ENCODE data around the gene ZNF850.

The ZNF850 gene

DNA sequence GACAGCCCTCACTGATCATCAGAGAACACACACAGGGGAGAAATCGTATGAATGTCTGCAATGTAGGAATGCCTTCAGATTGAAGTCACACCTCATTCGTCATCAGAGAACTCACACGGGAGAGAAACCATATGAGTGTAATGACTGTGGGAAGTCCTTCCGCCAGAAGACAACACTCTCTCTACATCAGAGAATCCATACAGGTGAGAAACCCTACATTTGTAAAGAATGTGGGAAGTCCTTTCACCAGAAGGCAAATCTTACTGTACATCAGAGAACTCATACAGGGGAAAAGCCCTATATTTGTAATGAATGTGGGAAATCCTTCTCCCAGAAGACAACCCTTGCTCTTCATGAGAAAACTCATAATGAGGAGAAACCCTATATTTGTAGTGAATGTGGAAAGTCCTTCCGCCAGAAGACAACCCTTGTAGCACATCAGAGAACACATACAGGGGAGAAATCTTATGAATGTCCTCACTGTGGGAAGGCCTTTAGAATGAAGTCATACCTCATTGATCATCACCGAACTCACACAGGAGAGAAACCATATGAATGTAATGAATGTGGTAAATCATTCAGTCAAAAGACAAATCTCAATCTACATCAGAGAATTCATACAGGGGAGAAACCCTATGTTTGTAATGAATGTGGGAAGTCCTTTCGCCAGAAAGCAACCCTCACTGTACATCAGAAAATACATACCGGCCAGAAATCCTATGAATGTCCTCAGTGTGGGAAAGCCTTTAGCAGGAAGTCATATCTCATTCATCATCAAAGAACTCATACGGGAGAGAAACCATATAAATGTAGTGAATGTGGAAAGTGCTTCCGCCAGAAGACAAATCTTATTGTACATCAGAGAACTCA is 52.7 kb downstream of the ZNF850 start (continued):
- TF ChIP-seq ZNF416 (tag by site-specific recombination; IDR thresholded peaks at IDR 0.05) (no peak), ZNF544 (tag by site-specific recombination; IDR thresholded peaks at IDR 0.05) (0 out of 2 replicates have a peak, but pooled peaks have one; percentile 43), ZNF600 (tag by site-specific recombination; IDR thresholded peaks at IDR 0.05) (no peak), ZNF677 (tag by site-specific recombination; IDR thresholded peaks at IDR 0.05) (no peak), ZNF626 (tag by site-specific recombination; IDR thresholded peaks at IDR 0.05) (peak; percentile 71; the same call in 1 of the 2 replicates), ZNF501 (tag by site-specific recombination; IDR thresholded peaks at IDR 0.05) (0 out of 2 replicates have a peak, but pooled peaks have one; percentile 19), ZBTB8A (tag by site-specific recombination; IDR thresholded peaks at IDR 0.05) (no peak), ZNF248 (tag by site-specific recombination; IDR thresholded peaks at IDR 0.05) (no peak)
- TF ChIP-seq, protein P1, sequence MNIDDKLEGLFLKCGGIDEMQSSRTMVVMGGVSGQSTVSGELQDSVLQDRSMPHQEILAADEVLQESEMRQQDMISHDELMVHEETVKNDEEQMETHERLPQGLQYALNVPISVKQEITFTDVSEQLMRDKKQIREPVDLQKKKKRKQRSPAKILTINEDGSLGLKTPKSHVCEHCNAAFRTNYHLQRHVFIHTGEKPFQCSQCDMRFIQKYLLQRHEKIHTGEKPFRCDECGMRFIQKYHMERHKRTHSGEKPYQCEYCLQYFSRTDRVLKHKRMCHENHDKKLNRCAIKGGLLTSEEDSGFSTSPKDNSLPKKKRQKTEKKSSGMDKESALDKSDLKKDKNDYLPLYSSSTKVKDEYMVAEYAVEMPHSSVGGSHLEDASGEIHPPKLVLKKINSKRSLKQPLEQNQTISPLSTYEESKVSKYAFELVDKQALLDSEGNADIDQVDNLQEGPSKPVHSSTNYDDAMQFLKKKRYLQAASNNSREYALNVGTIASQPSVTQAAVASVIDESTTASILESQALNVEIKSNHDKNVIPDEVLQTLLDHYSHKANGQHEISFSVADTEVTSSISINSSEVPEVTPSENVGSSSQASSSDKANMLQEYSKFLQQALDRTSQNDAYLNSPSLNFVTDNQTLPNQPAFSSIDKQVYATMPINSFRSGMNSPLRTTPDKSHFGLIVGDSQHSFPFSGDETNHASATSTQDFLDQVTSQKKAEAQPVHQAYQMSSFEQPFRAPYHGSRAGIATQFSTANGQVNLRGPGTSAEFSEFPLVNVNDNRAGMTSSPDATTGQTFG (tag by site-specific recombination; IDR thresholded peaks at IDR 0.05; ENCODE audit: borderline replicate concordance): no peak
- TF ChIP-seq, protein P2, sequence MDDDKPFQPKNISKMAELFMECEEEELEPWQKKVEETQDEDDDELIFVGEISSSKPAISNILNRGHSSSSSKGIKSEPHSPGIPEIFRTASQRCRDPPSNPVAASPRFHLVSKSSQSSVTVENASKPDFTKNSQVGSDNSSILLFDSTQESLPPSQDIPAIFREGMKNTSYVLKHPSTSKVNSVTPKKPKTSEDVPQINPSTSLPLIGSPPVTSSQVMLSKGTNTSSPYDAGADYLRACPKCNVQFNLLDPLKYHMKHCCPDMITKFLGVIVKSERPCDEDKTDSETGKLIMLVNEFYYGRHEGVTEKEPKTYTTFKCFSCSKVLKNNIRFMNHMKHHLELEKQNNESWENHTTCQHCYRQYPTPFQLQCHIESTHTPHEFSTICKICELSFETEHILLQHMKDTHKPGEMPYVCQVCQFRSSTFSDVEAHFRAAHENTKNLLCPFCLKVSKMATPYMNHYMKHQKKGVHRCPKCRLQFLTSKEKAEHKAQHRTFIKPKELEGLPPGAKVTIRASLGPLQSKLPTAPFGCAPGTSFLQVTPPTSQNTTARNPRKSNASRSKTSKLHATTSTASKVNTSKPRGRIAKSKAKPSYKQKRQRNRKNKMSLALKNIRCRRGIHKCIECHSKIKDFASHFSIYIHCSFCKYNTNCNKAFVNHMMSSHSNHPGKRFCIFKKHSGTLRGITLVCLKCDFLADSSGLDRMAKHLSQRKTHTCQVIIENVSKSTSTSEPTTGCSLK (tag by site-specific recombination; IDR thresholded peaks at IDR 0.05): 0 out of 2 replicates have a peak, but pooled peaks have one; percentile 61

DNA sequence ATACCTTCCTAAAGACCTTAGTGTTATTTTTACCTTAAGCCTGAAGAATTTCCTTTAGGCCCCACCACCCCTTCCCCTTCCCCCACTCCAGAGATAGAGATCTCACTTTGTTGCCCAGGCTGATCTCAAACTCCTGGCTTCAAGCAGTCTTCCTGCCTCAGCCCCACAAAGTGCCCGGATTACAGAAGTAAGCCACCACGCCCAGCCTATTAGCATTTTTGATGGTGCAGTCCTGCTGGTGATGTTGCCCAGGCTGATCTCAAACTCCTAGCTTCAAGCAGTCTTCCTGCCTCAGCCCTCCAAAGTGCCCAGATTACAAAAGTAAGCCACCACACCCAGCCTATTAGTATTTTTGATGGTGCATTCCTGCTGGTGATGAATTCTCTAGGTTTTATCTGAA is 63.2 kb downstream of the ZNF850 start:
- no peak overlapping the region for H3K4me3 ChIP-seq (ENCODE audit: low read depth, low read length)
- H3K36me3 ChIP-seq (ENCODE audit: control insufficient read depth in 2 of 2, insufficient read depth in 1 of 2, low read length in 2 of 2): peaks cover 83 to 98% of the 10 kb centered on the region in 2 experiments
- no peak overlapping the region for H3K27ac ChIP-seq (ENCODE audit: extremely low read depth, low read depth, low read length)
- TF ChIP-seq ZNF76 (tag by site-specific recombination; IDR thresholded peaks at IDR 0.05; ENCODE audit: borderline replicate concordance, low read depth): no peak
- TF ChIP-seq, protein P3, sequence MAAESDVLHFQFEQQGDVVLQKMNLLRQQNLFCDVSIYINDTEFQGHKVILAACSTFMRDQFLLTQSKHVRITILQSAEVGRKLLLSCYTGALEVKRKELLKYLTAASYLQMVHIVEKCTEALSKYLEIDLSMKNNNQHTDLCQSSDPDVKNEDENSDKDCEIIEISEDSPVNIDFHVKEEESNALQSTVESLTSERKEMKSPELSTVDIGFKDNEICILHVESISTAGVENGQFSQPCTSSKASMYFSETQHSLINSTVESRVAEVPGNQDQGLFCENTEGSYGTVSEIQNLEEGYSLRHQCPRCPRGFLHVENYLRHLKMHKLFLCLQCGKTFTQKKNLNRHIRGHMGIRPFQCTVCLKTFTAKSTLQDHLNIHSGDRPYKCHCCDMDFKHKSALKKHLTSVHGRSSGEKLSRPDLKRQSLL (tag by site-specific recombination; IDR thresholded peaks at IDR 0.05): no peak
- no peak for TF ChIP-seq ZNF768 (tag by site-specific recombination; IDR thresholded peaks at IDR 0.05)
- TF ChIP-seq, protein P4, sequence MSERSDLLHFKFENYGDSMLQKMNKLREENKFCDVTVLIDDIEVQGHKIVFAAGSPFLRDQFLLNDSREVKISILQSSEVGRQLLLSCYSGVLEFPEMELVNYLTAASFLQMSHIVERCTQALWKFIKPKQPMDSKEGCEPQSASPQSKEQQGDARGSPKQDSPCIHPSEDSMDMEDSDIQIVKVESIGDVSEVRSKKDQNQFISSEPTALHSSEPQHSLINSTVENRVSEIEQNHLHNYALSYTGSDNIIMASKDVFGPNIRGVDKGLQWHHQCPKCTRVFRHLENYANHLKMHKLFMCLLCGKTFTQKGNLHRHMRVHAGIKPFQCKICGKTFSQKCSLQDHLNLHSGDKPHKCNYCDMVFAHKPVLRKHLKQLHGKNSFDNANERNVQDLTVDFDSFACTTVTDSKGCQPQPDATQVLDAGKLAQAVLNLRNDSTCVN (tag by site-specific recombination; optimal IDR thresholded peaks at IDR 0.05): no peak
- no peak for TF ChIP-seq HOXC10 (CRISPR knock-in tag; IDR thresholded peaks at IDR 0.05)
- TF ChIP-seq BCL11A (tag by site-specific recombination; IDR thresholded peaks at IDR 0.05; ENCODE audit: low read depth): no peak
- H3K4me1 ChIP-seq (ENCODE audit: control insufficient read depth, insufficient read depth, low read length): no peaks in the 10 kb centered on the region
- POLR2A ChIA-PET: interaction anchor here (0.6 kb wide), 1 partner anchor 128 kb away, joined by 3 read pairs; no protein-coding TSS in a partner anchor
- CTCF ChIA-PET: no interaction called here
- H3K9me3 ChIP-seq (ENCODE audit: control insufficient read depth, insufficient read depth, low read depth, low read length): peaks cover 74% of the 10 kb centered on the region

Measured in HEK293 (cell line).